CD4-positive, alpha-beta T cell treated with Interleukin-6 for 4 hours (primary cell): ENCODE measurements around the gene IMPDH2.

ENCODE experiments used
- DNase-seq: peaks from one replicate; pipeline ENCODE4 v3.0.0-alpha.2; 2020; ENCODE audit warnings: mixed read lengths

IMPDH2 gene

DNA sequence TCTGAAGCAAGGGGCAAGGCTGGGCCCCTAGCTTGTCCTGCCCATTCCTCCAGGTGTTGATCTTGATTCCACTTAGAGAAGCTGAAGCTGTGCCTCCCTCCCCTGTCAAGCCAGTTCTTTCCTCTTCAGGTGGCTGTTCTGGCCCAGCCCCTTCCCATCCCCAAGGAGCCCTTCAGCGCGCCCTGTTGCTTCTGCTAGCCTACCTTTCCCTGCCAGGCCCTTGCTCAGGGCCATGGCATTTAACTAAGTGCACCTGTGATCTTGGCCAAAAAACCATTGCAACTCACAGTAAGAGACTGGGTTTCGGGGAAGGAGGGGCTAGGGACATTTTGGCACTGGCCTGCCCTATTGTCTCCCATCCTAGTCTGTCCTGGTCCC, 23.9 kb downstream of the IMPDH2 start:
- no peak for DNase-seq

DNA sequence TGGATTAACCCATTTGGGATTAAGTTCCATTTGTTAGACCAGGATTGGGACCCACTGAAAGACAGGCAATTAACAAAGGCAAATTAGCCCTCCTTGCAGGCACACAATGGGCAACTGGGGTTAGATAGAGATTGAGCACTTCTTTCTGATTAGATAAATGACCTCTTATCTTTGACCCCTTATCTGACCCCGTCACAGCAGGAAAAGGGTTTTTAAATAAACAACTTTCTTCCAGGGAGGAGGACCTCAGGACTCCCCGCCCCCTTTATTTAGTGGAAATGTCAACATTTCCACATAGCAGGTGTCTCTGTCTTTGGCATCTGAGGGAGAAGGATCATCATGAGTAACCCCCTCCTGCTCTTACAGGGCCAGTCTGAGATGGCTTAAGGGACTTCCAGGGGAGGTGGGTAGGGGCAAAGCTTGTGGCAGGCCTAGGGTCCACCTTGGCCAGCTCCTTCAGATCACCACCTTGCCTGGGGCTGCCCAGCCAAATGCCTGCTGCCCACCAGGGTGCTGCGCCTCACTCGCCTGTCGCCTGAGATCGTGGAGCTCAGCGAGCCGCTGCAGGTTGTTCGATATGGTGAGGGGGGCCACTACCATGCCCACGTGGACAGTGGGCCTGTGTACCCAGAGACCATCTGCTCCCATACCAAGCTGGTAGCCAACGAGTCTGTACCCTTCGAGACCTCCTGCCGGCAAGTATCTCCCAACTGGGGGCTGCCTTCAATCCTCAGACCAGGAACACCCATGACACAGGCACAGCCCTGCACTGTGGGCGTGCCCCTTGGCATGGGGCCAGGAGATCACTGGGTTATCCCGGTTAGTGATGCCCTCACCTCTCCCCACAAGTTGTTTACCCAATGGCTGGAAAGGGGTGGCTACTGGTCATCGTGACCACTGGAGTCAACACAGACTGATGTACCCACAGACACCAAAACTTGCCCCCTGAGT, 24.6 kb downstream of the IMPDH2 start:
- DNase-seq, result no peak

DNA sequence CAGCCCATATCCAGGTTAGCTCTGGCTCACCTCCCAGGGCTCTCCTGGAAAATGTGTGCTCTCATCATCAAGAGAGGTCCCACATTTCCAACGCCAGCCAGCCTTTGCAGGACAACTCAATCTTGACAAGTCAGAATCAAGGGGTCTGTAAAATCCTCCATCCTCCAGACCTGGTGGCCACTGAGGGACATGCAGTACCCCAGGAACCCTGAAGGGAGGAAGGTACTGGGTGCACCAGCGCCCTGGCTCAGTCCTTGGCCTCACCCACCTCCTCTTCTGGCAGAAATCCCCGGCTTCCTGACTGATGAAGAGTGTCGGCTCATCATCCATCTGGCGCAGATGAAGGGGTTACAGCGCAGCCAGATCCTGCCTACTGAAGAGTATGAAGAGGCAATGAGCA, 28.0 kb downstream of the IMPDH2 start:
- DNase-seq, result no peak

DNA sequence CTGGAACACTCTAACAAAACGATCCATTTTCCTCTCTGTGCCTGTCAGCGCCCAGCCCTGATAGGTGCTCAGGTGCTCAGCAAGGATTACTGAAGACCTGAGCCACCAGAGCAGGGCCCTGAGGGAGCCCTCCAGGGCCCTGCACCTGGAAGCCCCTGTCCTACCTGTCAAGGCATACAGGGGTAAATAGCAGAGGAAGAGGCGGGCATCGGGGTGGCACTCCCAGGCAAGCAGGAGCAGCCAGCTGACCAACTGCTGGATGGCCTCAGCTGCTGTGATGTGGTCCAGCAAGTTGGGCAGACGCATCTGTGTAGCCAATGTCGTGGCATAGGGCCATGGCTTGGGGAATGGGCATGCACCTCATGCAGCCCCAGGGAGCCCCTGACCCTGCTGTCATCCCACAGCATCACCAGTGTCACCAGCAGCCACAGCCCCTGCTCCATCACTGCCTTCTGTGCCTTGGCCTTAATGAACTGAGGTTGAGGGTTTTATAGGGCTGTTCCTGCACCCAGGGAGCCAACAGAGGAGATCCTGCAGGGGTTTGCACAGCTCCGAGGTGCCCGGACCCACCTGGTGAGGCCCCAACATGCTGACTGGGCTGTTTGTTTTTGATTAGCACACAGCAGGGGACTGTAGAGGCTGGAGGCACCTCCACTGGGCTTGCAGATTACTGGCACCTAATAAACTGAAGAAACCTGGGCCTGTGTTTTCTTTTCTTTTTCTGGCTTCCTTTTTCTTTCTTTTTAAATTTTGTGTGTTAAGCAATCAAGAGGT, 29.9 kb downstream of the IMPDH2 start:
- DNase-seq, result no peak

DNA sequence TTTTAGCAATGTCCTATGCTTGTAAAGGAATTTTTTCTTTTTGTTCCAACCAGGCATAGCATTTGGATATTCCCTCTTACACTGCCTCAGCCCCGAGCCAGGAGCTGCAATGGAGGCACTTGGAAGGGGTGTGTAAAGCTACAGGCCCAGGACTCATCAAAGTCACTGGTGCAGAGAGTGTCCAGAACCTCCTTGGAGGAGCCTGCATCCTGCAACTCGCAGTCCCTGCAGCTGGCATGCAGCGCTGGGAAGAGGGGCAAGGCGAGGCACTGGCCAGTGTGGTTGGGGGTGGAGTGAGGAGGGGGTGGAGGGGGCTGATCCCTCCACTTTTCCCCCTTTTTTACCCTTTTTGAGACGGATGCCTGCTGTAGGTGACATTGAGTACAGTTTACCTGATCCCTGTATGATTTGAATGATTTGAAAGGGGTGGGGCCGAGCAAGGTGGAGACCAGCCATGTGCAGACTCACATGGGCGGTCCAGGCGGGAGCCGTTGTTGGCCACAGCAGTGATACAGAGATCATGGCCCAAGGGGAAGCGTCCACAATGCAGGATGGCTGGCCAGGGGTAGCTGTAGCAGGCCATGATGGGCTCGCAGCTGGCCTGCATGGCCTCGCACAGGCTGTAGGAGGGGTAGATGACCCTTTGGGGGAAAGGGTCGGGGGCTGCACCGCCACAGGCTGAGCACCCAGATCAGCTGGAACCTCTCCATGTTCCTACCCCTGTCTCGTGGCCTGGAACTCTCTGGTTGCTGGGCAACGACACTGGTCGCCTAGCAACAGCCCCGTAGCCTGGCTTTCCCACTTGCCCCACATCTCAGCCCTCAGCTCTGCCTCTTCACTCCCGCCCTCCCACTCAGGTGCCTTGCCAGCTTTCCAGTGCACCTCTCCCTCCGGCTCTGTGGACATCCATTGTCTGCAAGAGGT, 31.2 kb downstream of the IMPDH2 start:
- no peak for DNase-seq

DNA sequence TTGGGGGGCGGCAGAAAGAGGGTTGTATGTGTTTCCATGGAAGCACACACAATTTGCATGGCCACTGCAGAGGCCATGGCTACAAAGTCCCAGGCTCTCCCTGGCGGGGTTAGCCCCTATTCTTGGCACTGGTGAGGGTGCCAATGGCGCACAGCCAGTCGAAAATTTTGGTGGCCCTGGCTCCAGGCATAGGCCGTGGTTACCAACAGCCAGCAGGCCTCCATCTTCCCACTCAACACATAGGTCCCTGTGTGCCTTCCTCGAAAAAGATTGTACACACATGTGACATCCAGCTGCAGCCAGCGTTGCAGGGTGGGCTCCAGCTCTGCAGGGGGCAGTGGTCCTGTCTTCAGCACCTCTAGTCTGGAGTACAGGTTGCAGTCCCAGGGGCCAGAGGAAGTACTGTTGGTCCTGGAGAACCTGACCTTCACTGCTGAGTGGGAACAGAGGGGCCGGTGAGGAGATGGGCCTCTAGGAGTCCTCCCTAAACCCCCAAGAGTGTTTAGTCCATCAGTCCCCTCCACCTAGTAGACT, 32.0 kb downstream of the IMPDH2 start:
- no peak for DNase-seq

DNA sequence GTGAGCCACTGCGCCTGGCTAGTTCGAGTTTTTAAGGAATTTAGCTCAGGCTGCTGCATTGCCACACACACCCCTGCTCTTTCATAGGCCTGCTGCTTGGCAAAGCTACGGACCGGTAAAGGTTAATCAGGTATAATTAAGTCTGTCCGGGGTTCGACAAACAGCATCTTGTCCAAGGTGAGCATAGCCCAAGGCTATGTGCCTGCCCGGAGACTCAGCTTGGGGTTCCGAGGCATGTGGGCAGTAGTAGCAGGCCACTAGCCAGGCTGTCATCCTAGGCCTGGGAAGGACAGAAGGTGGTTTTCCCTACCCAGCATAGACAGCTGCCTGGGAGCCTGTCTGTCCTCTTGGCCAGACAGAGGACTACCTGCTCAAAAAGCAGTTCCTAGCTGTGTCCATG, 32.6 kb downstream of the IMPDH2 start:
- DNase-seq, result no peak

DNA sequence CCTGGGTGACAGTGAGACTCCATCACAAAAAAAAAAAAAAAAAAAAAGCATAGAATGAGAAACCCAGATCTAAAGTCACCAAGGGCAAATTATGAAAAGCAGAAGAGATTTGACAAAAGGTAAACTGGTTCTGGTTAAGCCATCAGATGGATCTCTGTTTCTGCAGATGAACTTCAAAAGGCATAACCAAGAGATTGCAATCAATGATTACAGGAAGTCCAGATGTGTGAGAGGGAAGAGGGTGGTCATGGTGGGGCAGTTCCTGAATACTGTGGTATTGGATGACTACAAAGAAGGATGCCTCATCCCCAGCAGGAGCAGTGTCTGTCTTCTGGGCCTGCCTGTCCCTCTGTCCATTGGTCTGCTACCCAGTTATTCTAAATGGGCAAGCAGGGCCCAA, 35.4 kb downstream of the IMPDH2 start:
- no peak for DNase-seq

DNA sequence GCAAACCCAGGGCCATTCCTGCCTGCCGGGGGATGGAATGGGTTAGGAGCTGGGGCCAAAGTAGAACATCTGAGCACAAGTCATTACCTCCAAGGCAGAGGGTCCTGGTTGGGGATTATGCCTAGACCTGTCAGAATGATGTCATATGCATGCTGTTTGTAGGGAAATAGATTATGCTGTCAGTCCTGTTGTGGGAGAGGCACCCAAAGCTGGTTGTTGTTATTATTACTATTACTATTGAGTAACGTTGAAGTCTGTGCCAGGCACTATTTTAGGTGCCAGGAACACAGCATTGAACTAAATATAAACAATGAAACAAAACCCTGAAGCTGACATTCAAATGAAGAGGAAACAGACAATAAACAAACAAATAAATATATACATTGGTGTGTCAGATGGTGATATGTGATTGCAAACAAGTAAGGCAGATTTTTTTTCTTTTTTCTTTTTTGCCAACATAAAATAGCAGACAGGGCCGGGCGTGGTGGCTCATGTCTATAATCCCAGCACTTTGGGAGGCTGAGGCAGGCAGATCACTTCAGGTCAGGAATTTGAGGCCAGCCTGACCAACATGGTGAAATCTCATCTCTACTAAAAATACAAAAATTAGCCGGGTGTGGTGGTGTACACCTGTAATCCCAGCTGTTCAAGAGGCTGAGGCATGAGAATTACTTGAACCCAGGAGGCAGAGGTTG, 37.2 kb downstream of the IMPDH2 start:
- no peak for DNase-seq

DNA sequence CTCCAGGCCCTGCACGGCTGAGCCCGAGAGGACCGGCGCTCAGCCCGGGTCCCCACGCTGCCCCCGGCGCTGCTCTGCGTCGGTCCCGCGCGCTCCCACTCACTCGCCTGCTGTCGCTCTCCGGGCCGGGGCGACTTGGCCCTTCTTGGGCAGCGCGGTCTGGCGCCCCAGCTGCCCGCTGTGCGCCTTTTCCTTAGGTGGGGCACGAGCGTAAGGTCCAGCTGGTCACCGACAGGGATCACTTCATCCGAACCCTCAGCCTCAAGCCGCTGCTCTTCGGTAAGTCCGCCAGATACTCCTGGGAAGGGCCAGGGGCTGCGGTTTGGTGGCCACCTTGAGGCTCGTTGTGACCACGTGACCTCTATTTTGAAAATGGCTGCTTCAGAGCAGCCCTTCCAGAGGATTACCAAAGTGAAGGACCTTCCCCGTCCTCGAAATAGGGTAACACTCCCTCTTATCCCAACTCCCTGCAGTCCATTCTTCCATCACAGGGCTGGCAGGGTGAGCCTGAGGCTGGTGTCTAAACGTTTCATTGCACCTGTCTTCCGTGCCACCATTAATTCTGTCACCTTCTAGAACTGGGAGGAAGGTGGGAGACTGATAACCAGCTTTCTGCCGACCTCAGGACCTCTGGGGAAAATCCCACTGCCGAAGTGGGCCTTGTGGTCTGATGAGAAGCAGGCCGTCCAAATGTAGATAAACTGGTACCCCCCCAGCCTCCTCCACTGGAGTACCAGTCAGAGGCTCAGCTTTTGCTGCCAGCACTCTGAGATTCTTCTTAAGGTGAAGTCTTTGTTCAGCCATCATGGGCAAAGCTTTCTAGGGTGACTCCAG, 38.3 kb downstream of the IMPDH2 start:
- DNase-seq, result peak; percentile 32

DNA sequence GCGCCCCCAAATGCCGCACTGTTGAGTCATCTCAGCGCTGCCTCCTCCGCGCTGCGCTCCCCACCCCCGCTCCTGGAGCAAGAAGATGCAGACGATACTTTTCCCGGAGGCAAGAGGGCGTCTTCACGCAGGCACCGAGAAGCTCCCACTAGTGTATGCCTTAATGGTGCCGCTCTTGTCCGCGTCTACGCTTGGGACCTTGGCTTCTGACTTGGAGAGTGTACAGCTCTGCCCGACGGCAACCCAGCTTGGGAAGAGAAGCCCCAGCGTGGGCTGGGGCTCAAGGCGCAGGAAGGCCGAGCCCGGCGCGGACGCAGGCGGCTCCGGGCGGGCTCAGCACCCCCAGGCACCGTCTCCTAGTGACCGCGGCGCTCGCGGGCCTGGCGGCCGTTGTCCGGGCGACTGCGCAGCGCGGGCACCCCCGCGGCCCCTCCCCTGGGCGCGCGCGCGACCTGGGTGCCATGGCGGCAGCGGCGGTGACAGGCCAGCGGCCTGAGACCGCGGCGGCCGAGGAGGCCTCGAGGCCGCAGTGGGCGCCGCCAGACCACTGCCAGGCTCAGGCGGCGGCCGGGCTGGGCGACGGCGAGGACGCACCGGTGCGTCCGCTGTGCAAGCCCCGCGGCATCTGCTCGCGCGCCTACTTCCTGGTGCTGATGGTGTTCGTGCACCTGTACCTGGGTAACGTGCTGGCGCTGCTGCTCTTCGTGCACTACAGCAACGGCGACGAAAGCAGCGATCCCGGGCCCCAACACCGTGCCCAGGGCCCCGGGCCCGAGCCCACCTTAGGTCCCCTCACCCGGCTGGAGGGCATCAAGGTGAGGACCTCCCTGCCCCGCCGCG, 39.2 kb downstream of the IMPDH2 start, which contains the start of gene P4HTM:
Gene P4HTM (plus strand): TSS at position 446 of the 840 bp plus-strand sequence. CDS start 16 bp downstream, at position 462.
- DNase-seq, result peak; percentile 88

DNA sequence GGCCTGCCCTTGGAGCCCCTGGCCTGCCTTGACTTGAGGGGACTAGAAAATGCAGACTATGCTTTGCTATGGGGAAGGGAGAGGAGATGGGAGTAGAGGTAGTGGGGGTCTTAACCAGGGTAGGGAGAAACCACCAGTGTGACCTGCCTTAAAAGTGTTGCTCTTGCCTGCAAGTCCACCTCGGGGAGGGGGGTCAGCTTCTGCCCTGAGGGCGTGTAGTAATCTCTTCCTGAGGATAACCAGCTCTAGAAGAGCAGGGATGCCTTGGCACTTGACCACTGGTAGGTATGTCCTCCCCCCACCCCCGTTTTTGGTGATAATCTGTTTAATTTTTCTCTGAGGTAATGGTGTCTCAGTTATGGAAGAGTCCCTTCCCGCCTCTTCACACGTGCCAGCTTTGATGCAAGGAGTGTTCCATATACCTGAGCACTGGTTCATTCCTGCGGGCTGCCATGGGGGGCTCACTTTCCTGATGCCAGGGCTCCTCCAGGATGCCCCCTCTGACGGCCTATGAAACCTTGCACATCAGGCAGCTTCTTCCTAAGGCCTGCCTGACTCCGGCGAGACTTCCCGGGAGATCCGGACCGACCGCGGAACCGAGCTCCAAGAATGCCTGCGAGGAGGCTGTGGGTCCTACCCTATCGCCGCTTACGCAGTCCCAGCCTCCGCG, 39.9 kb downstream of the IMPDH2 start:
- DNase-seq, result no peak

DNA sequence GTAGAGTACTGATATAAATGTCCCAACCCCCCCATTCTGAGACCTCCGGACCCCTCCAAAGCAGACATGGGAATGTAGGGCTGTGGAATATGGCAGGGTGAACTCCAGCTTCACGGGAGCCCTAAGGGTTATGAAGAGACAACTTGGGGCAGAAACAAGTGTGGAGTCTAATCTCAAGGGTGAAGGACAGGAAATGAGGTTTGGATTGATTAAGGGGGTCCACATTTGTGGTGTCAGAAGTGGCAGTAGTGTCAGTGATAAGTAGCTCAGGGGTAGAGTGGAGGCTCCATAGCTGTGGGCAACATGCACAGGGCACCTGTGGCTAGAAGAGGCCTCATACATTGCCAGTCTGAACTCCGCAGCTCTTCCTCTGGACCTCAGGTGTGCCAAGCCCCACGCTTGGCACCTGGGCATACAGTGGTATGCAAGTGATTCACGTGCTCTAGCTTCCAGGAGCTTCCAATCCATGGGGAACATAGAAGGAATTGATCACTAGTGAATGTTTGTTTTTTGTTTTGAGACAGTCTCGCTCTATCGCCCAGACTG, 43.3 kb downstream of the IMPDH2 start:
- DNase-seq, result no peak

DNA sequence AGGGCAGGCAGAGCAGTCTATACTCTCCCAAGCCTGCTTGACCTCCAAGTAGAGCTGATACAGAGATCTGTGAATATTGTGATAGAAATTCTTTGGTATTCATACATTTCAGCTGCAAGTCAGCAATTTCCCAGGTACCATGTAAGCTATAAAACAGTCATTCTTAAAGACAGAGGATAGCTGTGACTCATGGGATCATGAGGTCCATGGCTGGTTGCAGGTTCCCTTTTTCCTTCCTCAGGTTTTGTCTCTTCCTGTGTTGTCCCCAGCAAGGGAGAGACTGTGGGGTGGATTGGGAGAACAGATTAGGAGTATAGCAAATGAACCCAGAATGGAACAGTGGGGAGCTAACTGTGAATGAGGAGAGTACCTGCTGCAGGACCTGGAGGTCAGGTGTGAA, 44.5 kb downstream of the IMPDH2 start:
- DNase-seq, result no peak

DNA sequence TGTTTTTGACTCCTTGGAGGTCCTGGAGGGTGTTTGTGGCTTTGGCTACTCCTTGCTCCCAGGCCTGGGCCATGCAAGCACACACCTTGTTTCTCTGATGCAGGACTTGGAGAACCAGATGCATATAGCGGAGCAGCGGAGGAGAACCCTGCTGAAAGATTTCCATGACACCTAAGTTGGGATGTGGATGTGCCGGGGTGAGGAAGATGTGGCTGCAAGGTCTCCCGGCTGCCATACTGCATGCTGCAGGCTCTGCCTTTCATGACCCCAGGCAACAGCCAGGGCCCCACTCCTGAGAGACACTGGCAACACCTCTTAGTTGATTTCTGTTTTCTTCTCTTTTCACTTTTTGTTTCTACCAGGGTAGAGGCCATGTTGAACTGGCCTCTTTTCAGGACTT, 46.1 kb downstream of the IMPDH2 start:
- DNase-seq, result no peak

DNA sequence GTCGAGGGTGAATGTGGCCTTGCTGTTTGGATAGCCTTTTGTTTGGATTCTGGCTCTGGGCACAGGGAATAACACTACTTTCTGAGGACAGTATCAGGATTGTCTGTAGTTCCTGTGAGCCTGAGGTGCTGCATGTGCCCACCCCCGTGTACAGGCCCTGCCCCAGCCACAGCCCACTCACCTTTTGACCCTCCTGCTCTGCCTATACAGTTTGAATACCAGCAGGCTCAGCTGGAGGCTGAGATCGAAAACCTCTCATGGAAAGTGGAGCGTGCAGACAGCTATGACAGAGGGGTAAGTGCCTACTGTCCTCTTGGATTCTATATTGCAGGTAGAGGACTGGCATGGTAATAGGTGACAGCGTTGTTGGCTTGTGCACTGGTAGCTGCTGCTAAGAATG, 46.5 kb downstream of the IMPDH2 start:
- no peak for DNase-seq

DNA sequence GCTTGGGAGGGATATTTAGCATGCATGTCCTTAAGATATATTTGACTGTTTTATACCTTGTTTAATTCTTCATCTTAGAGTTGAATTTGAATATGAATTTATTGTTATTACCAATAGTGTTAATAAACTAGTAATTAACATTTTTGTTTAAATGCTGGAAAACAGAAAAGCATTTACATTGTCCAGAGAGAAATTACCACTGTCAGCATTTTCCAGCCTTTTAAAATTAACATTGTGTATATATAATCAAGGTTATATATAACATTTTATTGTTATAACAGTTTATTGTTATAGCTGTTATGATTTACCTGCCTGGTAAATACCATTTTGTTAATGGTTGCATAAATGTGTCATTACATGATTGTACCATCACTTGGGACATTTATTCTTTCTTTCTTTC, 47.2 kb downstream of the IMPDH2 start:
- no peak for DNase-seq

DNA sequence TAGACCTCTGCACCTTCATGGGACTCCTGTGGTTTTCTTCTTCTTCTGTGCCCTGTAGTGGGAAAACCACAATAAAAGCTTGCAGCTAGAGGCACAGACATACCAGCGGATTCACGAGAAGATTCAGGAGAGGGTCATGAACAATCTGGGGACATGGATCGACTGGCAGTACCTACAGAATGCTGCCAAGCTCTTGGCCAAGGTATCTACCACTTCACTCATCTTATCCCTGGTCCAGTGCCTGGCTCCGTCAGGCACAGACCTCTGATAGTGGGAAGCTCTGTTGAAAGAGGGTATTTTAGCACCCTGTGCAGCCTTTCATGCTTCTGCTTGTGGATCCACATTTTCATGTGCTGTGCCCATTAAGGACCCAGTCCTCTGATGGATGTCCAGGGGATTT, 48.9 kb downstream of the IMPDH2 start:
- DNase-seq, result no peak

DNA sequence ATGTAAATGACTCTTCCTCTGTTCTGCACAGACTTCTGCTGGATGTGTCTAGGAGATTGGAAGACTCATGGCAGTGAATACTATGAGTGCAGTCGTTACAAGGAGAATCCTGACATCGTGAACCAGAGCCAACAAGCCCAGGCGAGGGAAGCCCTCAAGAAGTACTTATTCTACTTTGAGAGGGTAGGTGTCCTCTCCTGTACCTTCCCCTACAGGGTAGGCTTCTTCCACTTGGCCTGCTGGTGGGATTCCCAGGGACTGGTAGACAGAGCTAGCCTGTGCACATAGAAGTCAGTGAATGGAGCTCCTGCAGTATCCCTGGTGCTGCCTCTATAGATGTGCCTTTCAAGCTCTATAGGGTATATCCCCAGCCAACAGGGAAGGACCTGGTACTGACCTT, 49.7 kb downstream of the IMPDH2 start:
- DNase-seq, result no peak
